IMR-90 (cell line): Measurements from ENCODE around the gene CAMK2D. TPM values are rescaled to one million over a fixed set of nuclear protein-coding genes. Genes with fewer than 3 reads are reported as not detected.

Experiments
- ATAC-seq: fragments of 200-7000 bp; cut with Tn5 transposase; 2 replicates; pipeline ENCODE4 v1.9.1; 2020; ENCODE audit warnings: low read depth, mild to moderate bottlenecking, moderate library complexity
- BruUV-seq: library from RNA; stranded (reverse); fragments of 400-500 nt; replicated peaks from 2 replicates; lab custom pipeline; 2021; lab: Mats Ljungman, UMichigan
- CTCF ChIA-PET: fragments of 300-600 bp; formaldehyde crosslinking; extraction: SDS; loops from one replicate; lab custom pipeline; 2021; ENCODE audit warnings: antibody characterized with exemption; lab: Yijun Ruan, JAX
- POLR2A ChIA-PET: fragments of 300-600 bp; sonication (Branson Sonifier 250); formaldehyde crosslinking; loops from one replicate; lab custom pipeline; 2022; ENCODE audit warnings: antibody characterized with exemption; ENCODE audit not compliant: unreplicated experiment; lab: Charles Lee
- DNase-seq: peaks from one replicate; pipeline ENCODE4 v3.0.0; 2013
- H2AFZ ChIP-seq: replicated peaks from 2 replicates; pipeline ENCODE3; 2013; ENCODE audit warnings: low read length, mild to moderate bottlenecking; ENCODE audit not compliant: poor library complexity
- H2AK5ac ChIP-seq: 2 replicates; pipeline ENCODE4 v1.6.1; 2013; ENCODE audit warnings: low read depth, low read length, inconsistent platforms
- H2AK9ac ChIP-seq: replicated peaks from 2 replicates; pipeline ENCODE3; 2013; ENCODE audit warnings: mild to moderate bottlenecking, low read depth, low read length, moderate library complexity; ENCODE audit not compliant: poor library complexity
- H2BK120ac ChIP-seq: 2 replicates; pipeline ENCODE4 v1.6.1; 2013; ENCODE audit warnings: low read depth, low read length, inconsistent platforms
- H2BK15ac ChIP-seq: 3 replicates; pipeline ENCODE4 v1.6.1; 2013; ENCODE audit warnings: low read depth, low read length, inconsistent platforms
- H2BK20ac ChIP-seq: 2 replicates; pipeline ENCODE4 v1.6.1; 2013; ENCODE audit warnings: low read depth, mild to moderate bottlenecking, inconsistent platforms, low read length, moderate library complexity
- H2BK5ac ChIP-seq: 2 replicates; pipeline ENCODE4 v1.6.1; 2013; ENCODE audit warnings: mild to moderate bottlenecking, low read depth, low read length, inconsistent platforms; ENCODE audit not compliant: poor library complexity, severe bottlenecking
- H3K14ac ChIP-seq: replicated peaks from 2 replicates; pipeline ENCODE4 v1.6.1; 2013; ENCODE audit warnings: low read depth, low read length, inconsistent platforms
- H3K18ac ChIP-seq: 2 replicates; pipeline ENCODE4 v1.6.1; 2013; ENCODE audit warnings: low read depth, low read length, control low read depth
- H3K23ac ChIP-seq: 2 replicates; pipeline ENCODE4 v1.6.1; 2013; ENCODE audit warnings: low read depth, low read length, inconsistent platforms
- H3K27ac ChIP-seq: 2 replicates; pipeline ENCODE4 v1.5.1; 2013; ENCODE audit warnings: mild to moderate bottlenecking, control low read depth, low read length; ENCODE audit not compliant: insufficient read depth
- H3K27me3 ChIP-seq: 2 replicates; pipeline ENCODE4 v1.6.1; 2013; ENCODE audit warnings: low read length; ENCODE audit not compliant: control insufficient read depth, insufficient read depth
- H3K36me3 ChIP-seq: 2 replicates; pipeline ENCODE4 v1.6.1; 2013; ENCODE audit warnings: low read length, mixed read lengths; ENCODE audit not compliant: control insufficient read depth, insufficient read depth
- H3K4ac ChIP-seq: 2 replicates; pipeline ENCODE4 v1.6.1; 2013; ENCODE audit warnings: low read depth, low read length, inconsistent platforms
- H3K4me1 ChIP-seq: 2 replicates; pipeline ENCODE4 v1.6.1; 2013; ENCODE audit warnings: low read length, mixed read lengths; ENCODE audit not compliant: control insufficient read depth, insufficient read depth
- H3K4me2 ChIP-seq: 2 replicates; pipeline ENCODE4 v1.6.1; 2013; ENCODE audit warnings: low read depth, mild to moderate bottlenecking, control low read depth, low read length, moderate library complexity
- H3K4me3 ChIP-seq: 2 replicates; pipeline ENCODE4 v1.5.1; 2013; ENCODE audit warnings: low read depth, mild to moderate bottlenecking, control low read depth, low read length, moderate library complexity; ENCODE audit not compliant: insufficient read depth
- H3K56ac ChIP-seq: 2 replicates; pipeline ENCODE4 v1.6.1; 2013; ENCODE audit warnings: low read length, inconsistent platforms; ENCODE audit not compliant: insufficient read depth; ENCODE audit errors: extremely low read depth
- H3K79me1 ChIP-seq, 2 experiments: 2 replicates each; pipeline ENCODE4 v1.6.1; 2013; ENCODE audit warnings: low read length in 2 of 2, inconsistent platforms in 1 of 2, low read depth in 1 of 2
- H3K9ac ChIP-seq: 2 replicates; pipeline ENCODE4 v1.6.1; 2013; ENCODE audit warnings: low read depth, low read length, control low read depth
- H3K9me1 ChIP-seq: 2 replicates; pipeline ENCODE4 v1.6.1; 2013; ENCODE audit warnings: low read length, inconsistent platforms; ENCODE audit not compliant: insufficient read depth
- H3K9me3 ChIP-seq: 2 replicates; pipeline ENCODE4 v1.6.1; 2013; ENCODE audit warnings: low read length; ENCODE audit not compliant: control insufficient read depth, insufficient read depth
- H4K20me1 ChIP-seq: 2 replicates; pipeline ENCODE4 v1.6.1; 2013; ENCODE audit warnings: low read length, inconsistent platforms; ENCODE audit not compliant: insufficient read depth
- H4K5ac ChIP-seq: 2 replicates; pipeline ENCODE4 v1.6.1; 2013; ENCODE audit warnings: mild to moderate bottlenecking, low read depth, low read length, control low read depth
- H4K8ac ChIP-seq, 2 experiments: 2 replicates each; pipeline ENCODE4 v1.6.1; 2013; ENCODE audit warnings: low read depth in 2 of 2, low read length in 2 of 2, control low read depth in 1 of 2, inconsistent platforms in 1 of 2
- H4K91ac ChIP-seq: 2 replicates; pipeline ENCODE4 v1.6.1; 2013; ENCODE audit warnings: low read depth, low read length, inconsistent platforms; ENCODE audit not compliant: insufficient read depth
- MAFK ChIP-seq: IDR thresholded peaks from 2 replicates; pipeline ENCODE4 v1.6.1; 2012; ENCODE audit warnings: low read depth, low read length, improper control_type of control experiment
- POLR2A ChIP-seq: IDR thresholded peaks from 2 replicates; pipeline ENCODE4 v1.6.1; 2012; ENCODE audit warnings: mild to moderate bottlenecking, low read depth, low read length
- WGBS, 2 experiments: methylation state at CpG; one replicate each; pipeline versions ENCODE4 v1.1.5 to v1.1.7; 2013; ENCODE audit warnings: missing lambda C conversion rate in 2 of 2; ENCODE audit not compliant: insufficient read length in 1 of 2; ENCODE audit errors: extremely low coverage in 2 of 2; 5-methylcytosine and 5-hydroxymethylcytosine counted together
- dilution Hi-C: fragments of 300-500 bp; cut with HindIII; formaldehyde crosslinking; loops from one replicate; pipeline ENCODE4 v1.14.3; 2018; ENCODE audit warnings: low sequenced_read_pairs; ENCODE audit not compliant: unreplicated experiment
- in situ Hi-C: fragments of 300-500 bp; cut with MboI; formaldehyde crosslinking; loops from 3 replicates; pipeline ENCODE4 v1.14.3; 2019; ENCODE audit warnings: low sequenced_read_pairs, inconsistent platforms, mixed read lengths
- intact Hi-C: fragments of 100-400 bp; cut with micrococcal nuclease; formaldehyde crosslinking; loops from 2 replicates; pipeline ENCODE4 v1.10.0; 2022
- polyA plus RNA-seq, 3 experiments: library from polyadenylated mRNA; depleted of rRNA; stranded (reverse); fragments of >200 nt; gene quantifications; 2 replicates each; pipeline ENCODE4 v1.2.3, GENCODE V29; 2012; ENCODE audit warnings: low replicate concordance in 1 of 3
- total RNA-seq: library from RNA; depleted of rRNA; stranded (reverse); fragments of >200 nt; gene quantifications from 2 replicates; pipeline ENCODE4 v1.2.3, GENCODE V29; 2012

The CAMK2D gene
- total and polyA plus RNA-seq, 2 of the 4 experiments (the other 2 are of a cell fraction), result 44.6 to 156 TPM

- Histone ChIP-seq H3K9me1 (peaks cover 4% of the 10 kb centered on the region), H2BK20ac (no peak overlapping the region), H3K4ac (no peak overlapping the region), H2BK120ac (no peak overlapping the region), H4K8ac (no peak overlapping the region), H2BK15ac (no peak overlapping the region), H3K56ac (no peak overlapping the region), H4K20me1 (no peaks in the 10 kb centered on the region), H3K27ac (no peak overlapping the region), H2AFZ (no peak overlapping the region), H3K18ac (no peak overlapping the region), H3K4me2 (no peak overlapping the region), H3K36me3 (no peaks in the 10 kb centered on the region), H3K27me3 (no peaks in the 10 kb centered on the region), H4K5ac (no peak overlapping the region), H4K91ac (no peak overlapping the region), H3K79me1 (no peaks in the 10 kb centered on the region), H3K4me1 (0 out of 2 replicates have a peak, but pooled peaks cover under 1% of the 10 kb centered on the region), H2BK5ac (no peak overlapping the region), H3K9me3 (no peaks in the 10 kb centered on the region), H2AK5ac (no peak overlapping the region), H3K4me3 (no peak overlapping the region), H3K9ac (no peak overlapping the region), H3K23ac (no peak overlapping the region), H3K14ac (no peak overlapping the region), H2AK9ac (no peak overlapping the region)
- DNase-seq, result no peak
- in situ Hi-C loops (loop anchor here (10.0 kb wide), 1 partner anchor 368 kb away; no protein-coding TSS in a partner anchor), dilution Hi-C loops (no loop called here), intact Hi-C loops (no loop called here)
- WGBS, 2 experiments, result 83% methylated on average over 2 of the region's 7 CpGs; no CpG with 5 or more reads in 1 of the 2 experiments
- ChIA-PET CTCF (no interaction called here), POLR2A (no interaction called here)
- BruUV-seq, result no TSS peak
- TF ChIP-seq MAFK (no peak), POLR2A (no peak)
- no peak for ATAC-seq
Measured at GRCh38 chr4:113406723-113407016, 354.9 kb downstream of the CAMK2D start.
